ENCODE data around the gene CEACAM6. TPM values are rescaled to one million over a fixed set of nuclear protein-coding genes. Genes with fewer than 3 reads are reported as not detected.

The CEACAM6 gene
- total RNA-seq, 1 donor from 2014 or later: 268 TPM

- ATAC-seq: peak; percentile 96
Observed at GRCh38 chr19:41799444-41800000, 44.2 kb downstream of the CEACAM6 start.

- no peak for ATAC-seq
Observed at GRCh38 chr19:41801031-41801430, 45.7 kb downstream of the CEACAM6 start.

GRCh38 chr19:41801792-41802211, 46.5 kb downstream of the CEACAM6 start:
- ATAC-seq: peak; percentile 67

- ATAC-seq: no peak
Observed at GRCh38 chr19:41802770-41803169, 47.4 kb downstream of the CEACAM6 start.

- no peak for ATAC-seq
Observed at GRCh38 chr19:41804336-41804735, 49.0 kb downstream of the CEACAM6 start.

- ATAC-seq: no peak
Observed at GRCh38 chr19:41807176-41807575, 51.8 kb downstream of the CEACAM6 start.

- no peak for ATAC-seq
Observed at GRCh38 chr19:41808663-41809566, 53.6 kb downstream of the CEACAM6 start.

GRCh38 chr19:41810301-41810700, 55.0 kb downstream of the CEACAM6 start:
- no peak for ATAC-seq

GRCh38 chr19:41811036-41811435, 55.7 kb downstream of the CEACAM6 start:
- ATAC-seq: no peak

GRCh38 chr19:41811981-41812380, 56.7 kb downstream of the CEACAM6 start:
- ATAC-seq: no peak

GRCh38 chr19:41813911-41814310, 58.6 kb downstream of the CEACAM6 start:
- ATAC-seq: no peak

GRCh38 chr19:41815301-41815700, 60.0 kb downstream of the CEACAM6 start:
- no peak for ATAC-seq

- no peak for ATAC-seq
Observed at GRCh38 chr19:41816761-41817160, 61.4 kb downstream of the CEACAM6 start.

GRCh38 chr19:41821003-41821735, 65.8 kb downstream of the CEACAM6 start:
- ATAC-seq: peak; percentile 86

Other genes starting within 250 kb of the CEACAM6 start
- gene CEACAM21, start 179.4 kb upstream of the CEACAM6 start, total RNA-seq: 2.0 TPM
- 0.24 TPM for gene CEACAM4, start 128.5 kb upstream of the CEACAM6 start, total RNA-seq
- 71.9 TPM for gene CEACAM7, start 67.3 kb upstream of the CEACAM6 start, total RNA-seq
- 369 TPM for gene CEACAM5, start 46.9 kb upstream of the CEACAM6 start, total RNA-seq
- gene CEACAM3, start 41.1 kb downstream of the CEACAM6 start, total RNA-seq: not detected
- not detected for gene LYPD4, start 89.2 kb downstream of the CEACAM6 start, total RNA-seq
- not detected for gene DMRTC2, start 89.5 kb downstream of the CEACAM6 start, total RNA-seq
- gene RPS19, start 104.7 kb downstream of the CEACAM6 start, total RNA-seq: 2,011 TPM
- gene CD79A, start 121.7 kb downstream of the CEACAM6 start, total RNA-seq: 2.6 TPM
- 53.9 TPM for gene ARHGEF1, start 127.7 kb downstream of the CEACAM6 start, total RNA-seq
- gene ERFL, start 172.9 kb downstream of the CEACAM6 start, total RNA-seq: not detected
- 67.9 TPM for gene RABAC1, start 203.8 kb downstream of the CEACAM6 start, total RNA-seq
- 0.32 TPM for gene ATP1A3, start 238.7 kb downstream of the CEACAM6 start, total RNA-seq